Measurements from ENCODE around the gene ZCCHC24.
"Not testable (repeated sequence)": the region's sequence is repeated elsewhere in the genome, so short reads cannot be mapped to it uniquely, and the experiment has no call there.

The ZCCHC24 gene

DNA sequence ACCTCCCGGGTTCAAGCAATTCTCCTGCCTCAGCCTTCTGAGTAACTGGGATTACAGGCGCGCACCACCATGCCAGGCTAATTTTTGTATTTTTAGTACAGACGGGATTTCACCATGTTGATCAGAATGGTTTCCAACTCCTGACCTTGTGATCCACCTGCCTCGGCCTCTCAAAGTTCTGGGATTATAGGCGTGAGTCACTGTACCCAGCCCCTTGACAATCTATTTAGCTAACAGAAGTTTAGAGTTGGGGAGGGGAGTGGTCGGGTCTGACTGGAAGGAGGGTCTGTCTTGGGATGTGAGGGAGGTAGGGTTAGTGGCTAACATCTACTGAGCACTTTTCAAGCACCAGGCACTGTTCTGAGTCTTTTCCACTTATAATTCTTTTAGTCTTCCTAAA is 27.0 kb upstream of the ZCCHC24 start:
- no peak for DNase-seq (ENCODE audit: low spot score)

DNA sequence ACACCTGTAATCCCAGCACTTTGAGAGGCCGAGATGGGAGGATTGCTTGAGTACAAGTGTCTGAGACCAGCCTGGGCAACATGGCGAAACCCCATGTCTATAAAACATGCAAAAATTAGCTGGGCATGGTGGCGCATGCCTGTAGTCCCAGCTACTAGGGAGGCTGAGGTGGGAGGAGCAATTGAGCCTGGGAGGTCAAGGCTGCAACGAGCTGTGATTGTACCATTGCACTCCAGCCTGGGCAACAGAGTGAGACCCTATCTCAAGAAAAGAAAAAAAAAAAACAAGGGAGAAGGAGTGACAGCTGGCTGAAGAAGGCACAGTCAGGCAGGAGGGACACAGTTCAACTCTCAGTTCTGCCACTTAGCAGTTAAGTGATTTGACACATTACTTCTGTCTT is 26.4 kb upstream of the ZCCHC24 start:
- no peak for DNase-seq (ENCODE audit: low spot score)

DNA sequence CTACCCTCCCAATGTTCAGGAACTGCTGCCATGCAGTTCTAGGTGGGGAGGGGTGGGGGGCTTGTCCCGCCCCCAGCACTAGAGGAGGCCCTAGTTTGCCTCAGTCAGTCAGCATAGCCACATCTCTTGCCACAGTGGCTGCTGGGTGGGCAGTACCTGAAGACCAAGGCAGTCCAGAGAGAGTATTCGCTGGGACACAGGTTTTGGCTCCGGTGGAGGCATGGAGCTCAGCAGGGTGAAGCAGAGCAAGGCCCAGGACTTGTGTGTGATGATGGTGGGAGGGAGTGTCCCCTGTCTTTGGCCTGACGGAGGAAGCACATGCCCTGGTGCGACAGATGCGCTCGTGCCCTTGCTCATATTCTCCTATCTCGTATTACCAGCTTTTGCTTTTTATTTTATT is 24.7 kb upstream of the ZCCHC24 start:
- DNase-seq (ENCODE audit: low spot score): no peak

DNA sequence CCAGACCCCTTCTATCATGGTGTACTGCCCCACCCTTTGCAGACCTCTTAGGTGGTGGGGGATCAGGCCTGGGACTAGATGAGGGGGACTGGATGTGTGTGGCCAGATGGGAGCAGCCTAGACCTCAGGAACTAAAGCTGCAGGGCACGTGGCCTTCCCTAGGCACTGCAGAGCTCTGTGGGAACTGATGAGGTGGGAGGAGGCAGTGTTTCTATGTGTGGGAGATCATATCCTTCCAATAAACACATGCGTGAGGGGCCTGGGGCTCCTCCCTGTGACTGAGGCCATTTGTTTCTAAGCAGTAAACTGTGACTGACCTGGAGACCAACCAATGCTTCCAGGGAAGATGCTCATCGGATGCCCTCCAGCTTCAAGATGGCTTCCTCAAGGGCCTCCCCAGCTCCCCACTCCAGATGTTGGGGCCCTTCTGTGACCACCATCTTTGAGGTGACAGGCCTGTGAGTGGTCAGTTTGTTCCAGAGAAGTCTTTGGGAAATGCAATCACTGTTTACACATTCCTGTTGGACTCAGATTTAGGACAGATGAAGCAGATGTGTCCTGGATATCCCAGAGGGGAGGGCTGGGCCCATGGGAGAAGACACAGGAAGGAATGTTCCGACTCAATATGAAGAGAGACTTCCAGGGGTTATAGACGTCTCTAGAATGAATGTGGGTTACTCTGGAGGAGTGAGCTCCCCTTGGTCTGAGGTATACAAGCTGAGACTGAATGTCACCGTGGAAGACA is 23.6 kb upstream of the ZCCHC24 start:
- no peak for DNase-seq (ENCODE audit: low spot score)

DNA sequence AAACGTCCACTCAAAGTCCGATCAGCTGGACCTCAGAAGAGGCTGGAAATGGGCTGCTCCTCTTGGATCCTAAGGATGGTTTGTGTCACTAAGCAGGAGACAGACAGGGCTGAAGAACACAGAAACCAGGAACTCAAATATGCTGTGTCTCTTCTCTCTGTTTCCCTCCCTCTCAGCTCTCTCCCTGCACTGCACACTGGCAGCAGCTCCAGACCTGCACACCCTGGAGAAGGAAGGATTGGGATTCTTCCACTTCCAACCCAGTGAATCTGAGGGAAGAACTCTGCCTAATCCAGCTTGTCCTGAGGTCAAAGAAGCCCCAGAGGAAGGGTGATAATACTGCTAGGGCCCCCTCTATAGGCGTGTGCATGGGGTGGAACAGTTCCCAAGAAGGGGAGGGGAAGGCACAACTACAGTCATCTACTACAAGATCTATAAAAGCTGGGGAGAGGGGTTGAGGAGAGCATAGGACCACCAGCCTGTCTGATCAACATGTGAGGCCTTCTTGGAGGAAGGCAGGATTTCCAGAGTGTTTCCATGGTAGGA is 22.7 kb upstream of the ZCCHC24 start:
- no peak for DNase-seq (ENCODE audit: low spot score)

DNA sequence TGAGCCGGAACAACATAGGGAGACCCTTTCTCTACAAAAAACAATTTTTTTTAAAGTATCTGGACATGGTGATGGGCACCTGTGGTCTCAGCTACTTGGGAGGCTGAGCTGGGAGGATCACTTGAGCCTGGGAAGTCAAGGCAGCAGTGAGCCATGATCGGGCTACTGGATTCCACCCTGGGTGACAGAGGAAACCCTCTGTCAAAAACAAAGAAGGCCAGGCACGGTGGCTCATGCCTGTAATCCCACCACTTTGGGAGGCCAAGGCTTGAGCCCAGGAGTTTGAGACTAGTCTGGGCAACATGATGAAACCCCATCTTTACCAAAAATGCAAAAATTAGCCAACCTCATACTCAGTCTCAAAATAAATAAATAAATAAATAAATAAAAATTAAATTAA is 19.9 kb upstream of the ZCCHC24 start:
- DNase-seq (ENCODE audit: low spot score): no peak

DNA sequence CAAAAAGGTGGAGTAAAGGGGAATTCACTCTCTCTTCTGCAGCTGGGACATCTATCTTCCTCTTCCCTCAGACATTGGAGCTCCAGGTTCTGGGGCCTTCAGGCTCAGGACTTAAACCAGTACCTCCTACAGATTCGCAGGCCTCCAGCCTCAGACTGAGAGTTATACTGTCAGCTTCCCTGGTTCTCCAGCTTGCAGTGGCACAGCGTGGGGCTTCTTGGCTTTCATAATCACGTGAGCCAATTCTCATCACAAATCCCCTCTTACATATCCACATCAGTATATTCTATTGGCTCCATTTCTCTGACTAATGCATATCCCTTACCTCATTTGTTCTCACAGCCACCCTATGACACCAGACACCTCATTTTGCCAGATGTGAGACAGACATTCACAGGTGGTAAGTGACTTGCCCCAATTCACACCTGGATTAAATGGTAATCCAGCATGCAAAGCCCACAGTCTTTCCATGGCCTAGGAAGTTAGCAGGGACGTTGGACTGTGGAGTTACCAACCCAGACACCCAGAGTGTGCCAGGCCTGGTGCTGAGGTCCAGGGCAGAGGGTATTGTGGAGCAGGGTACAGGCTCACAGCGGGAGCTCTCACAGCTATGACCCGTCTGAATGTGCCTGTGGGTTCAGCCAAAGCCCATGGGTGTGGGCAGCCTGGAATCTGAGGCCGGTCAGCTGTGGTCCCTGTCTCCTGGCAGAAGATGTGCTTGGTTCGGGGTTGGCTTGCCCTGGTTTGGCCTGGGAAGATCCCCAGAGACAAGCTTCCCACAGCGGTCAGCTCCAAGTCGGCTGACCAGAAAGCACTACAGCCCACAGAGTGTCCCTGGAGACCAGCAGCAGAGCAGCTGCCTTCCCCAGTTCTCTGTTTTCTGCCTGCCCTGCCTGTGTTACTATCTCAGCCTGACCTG is 18.4 kb upstream of the ZCCHC24 start:
- no peak for DNase-seq (ENCODE audit: low spot score)

DNA sequence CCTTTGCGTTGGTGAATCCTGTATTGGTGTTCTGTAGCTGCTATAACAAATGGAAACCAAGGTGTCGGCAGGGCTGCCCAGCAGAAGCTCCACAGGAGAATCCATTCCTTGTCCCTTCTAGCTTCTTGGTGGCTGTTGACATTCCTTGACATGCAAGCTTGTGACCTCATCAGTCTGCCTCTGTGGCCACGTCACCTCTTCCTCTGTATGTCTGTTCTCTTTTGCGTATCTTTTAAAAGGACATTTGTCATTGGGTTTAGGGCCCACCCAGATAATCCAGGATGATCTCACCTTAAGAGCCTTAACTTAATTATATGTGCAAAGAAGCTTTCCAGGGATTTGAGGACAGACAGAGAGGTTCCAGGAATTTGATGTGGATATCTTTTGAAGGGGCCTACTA is 15.3 kb upstream of the ZCCHC24 start:
- DNase-seq (ENCODE audit: low spot score): no peak

DNA sequence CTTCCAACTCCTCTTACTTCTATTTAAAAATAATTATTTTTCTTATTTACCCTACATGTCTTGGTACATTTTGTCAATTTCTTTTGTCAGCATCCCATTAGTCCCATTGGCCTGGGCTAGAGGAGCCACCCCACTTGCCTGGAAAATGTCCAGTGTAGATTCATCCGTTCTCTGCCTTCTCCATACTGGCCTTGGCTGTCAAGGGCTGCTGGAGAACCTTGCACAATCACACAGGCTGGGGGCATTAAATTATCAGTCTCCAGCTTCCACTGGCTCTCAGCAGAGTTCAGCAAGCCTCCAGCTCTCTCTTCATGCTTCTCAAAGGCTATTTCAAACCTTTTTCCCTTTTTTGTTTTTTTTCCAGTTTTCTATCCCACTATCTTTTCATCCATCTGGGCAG is 13.8 kb upstream of the ZCCHC24 start:
- no peak for DNase-seq (ENCODE audit: low spot score)

DNA sequence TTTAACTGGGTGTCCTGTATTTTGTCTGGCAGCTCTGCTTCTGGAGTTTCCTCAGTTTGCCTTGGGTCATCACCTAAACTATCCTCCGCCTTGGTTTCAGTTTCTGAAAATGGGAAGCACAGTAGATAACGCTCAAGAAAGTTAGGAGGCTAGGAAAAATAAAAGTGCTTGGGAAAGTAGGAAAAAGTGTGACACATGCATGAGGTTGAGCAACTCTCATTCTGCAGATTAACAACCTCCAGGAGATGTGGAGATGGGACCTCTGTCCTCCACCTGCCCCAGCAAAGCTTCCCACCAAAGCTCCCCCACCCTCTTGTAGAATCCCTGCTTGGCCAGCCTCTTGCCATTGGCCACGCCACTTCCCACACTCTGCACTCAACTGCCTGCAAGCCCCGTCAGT is 13.1 kb upstream of the ZCCHC24 start:
- no peak for DNase-seq (ENCODE audit: low spot score)

DNA sequence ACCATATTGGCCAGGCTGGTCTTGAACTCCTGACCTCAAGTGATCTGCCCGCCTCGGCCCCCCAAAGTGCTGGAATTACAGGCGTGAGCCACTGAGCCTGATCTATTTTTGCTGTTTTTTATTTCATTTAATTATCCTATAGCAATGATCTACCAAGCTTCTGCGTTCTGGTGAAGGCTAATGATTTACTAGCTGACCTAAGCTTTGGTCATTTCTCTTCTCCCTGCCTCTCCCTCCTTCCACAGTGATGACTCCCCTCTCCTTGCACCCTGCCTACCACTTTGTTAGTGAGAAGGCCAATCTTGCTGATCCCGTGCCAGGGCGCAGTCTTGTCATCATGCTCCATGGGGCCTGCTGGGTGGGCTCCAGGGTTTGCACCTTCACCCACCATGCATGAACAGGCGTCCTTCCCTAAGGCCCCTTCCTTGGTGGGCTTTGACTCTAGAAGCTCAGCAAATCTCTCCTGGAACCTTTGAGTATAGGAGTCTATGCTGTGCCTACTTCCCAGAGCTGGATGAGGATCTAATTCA is 11.9 kb upstream of the ZCCHC24 start:
- no peak for DNase-seq (ENCODE audit: low spot score)

DNA sequence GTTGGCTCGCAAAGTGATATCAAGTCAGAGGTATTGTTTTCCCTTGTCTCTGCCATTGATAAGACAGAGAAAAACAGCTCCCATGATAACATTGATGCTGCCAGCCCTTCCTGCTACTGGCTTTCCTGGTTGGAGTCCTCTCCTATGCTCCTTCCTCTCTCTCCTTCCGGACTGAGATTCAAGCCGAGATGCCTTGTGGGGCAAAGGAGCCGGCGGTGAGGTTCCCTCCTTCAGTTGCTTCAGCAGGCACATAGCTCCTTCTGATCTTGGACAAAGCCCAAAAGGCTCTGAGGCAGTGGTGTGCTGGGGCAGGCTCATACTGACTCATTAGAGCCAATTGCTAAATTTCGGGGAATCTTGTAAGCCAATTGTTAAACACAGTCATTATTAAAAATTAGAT is 8.8 kb upstream of the ZCCHC24 start:
- DNase-seq (ENCODE audit: low spot score): no peak

DNA sequence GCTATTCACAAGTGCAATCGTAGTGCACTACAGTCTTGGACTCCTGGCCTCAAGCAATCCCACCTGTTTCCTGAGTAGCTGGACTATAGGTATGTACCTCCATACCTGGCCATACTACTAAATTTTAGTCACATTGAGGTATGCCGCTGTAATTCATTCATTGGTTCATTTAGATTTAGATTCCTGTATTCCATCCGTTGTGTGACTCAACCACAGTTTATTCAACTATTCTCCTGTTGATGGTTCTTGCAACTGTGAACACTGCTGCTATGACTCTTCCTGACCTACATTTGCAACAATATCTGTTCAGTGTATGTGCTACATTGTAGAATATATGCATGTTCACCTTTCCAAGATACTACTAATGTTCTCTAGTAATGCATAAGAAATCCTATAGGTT is 8.0 kb upstream of the ZCCHC24 start:
- DNase-seq (ENCODE audit: low spot score): no peak

DNA sequence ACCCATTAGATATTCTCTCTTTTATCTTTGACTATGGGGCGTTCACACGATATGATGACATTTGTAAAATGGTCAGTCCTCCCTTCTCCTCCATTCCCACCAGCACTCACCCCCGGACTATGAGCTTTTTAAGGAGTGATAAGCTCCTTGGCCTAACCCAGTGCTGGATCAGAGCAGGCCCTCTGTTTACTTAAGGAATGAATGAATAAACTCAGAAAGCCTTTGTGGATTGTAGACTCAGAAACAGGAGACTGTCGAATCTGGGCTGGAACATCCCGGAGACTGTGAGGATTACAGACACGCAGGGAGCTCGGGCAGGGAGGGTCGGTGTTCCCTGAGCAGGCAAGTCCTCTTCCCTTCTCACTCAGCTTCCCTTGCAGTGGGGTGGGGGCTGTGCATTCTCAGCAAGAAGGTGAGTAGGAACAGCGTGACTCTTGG is 6.8 kb upstream of the ZCCHC24 start:
- DNase-seq (ENCODE audit: low spot score): no peak

DNA sequence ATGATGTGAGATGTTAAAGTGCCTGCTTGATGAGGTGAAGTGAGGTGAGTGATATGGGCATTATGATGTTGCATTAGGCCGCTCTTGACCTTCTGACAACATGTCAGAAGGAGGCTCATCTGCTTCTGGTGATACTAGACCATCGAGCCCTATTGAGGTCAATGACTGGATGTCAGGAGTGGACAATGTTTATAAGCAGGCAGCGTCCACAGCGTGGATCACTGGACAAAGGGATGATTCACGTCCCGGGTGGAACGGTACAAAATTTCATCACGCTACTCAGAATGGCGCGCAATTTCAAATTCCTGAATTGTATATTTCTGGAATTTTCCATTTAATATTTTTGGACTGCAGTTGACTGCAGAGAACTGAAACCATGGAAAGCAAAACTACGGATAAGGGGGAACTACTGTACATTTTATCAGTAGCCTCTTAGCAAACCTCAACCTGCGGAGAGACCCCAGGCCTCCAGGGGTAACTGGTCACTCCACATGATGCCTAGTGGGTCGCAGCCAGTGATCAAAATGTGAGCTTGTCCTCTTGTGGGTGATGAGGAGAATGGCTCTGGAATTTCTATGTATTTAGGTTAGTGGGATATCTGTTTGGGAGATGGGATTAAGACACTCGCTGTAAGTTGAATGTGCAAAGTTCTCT is 5.7 kb upstream of the ZCCHC24 start:
- no peak for DNase-seq (ENCODE audit: low spot score)

DNA sequence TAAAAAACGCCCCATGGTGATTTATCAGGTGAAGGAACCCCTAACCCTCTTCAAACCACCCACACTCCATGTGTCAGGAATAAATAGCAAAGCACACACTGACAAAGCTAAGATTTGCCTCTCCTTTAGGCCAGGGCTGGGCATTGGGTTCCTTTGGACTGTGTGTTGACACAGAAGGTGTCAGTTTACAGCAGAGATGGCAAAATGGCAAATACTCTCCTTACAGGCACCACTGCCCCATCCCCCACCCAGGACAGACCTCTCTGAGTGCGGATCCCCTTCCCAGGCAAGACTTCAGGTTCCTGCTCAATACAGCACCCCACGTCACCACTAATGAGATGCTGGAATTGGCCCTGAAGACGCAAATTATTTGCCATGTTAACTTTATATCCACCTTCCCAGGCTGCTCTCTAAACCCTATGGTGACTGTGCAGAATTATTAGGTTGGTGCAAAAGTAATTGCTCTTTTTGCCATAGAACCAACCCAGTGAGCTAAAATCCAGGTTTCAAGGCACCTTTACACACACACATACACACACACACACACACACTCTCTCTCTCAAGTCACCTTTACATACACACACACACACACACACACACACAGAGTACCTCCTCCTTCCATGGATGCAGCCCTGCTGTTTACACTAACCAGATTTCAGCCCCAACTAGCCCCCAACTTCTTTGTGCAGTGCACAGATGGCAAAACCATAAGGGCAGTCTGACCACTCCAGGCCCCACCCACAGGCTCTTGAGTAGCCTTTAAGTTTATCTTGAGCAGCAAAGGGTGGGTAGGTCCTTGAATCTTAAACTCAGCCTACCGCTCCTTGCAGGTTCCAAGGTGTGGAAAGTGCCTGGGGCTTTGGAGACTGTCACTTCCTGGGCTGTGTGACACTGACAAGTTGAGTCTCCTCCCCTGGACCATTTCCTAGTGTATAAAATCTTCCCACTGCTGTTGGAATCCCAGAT is 4.0 kb upstream of the ZCCHC24 start:
- DNase-seq (ENCODE audit: low spot score): no peak

DNA sequence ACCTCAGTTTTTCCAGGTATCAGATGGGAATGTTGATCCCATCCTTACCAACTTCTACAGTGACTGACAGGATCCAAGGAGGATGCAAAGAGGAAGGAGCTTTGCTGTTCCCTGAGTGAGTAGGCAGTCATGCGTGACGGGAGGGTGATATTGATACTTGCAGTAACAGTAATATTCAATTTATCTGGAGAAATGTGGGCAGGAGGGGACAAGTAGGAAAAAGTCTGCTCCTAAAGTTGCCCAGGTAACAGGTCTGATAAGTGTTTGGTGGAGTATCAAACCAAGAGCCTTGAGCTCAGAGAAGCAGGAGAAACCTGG is 3.3 kb upstream of the ZCCHC24 start:
- DNase-seq (ENCODE audit: low spot score): no peak

DNA sequence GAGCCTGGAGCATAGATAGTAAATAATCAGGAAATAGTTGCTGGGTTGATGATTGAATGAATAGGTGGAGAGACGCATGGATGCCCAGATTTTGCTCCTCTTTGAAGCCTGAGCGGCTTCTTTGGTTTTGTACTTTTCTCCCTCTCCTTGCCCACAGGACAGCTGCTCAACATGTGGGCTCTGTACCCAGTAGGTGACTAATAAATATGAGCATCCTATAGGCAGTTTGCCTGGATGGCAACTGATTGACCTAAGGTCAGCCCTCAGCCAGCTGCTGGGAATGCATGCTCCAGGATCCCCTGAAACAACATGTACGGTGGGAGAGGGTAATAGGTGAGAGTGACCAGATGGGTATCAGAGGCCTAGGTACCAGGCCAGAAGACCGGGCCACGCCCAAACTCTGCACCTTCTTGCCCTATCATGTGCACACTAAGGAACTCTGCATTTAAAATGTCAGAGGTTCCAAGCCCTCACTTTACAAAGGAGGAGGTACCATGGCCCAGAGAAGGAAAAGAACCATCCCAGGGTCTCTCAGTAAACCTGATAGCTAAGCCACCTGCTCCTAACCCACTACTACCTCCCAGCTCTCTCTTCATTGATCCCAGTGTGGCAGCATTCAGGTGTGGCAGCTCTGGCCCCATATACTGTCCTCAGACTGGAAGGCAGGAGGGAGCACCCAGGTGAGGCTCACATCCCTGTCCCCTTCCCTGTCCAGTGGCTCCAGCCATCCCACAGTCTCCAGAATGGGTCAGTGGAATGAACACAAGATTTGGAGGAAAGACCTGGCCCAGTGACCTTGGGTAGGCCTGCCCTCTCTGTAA is 2.7 kb upstream of the ZCCHC24 start:
- no peak for DNase-seq (ENCODE audit: low spot score)

DNA sequence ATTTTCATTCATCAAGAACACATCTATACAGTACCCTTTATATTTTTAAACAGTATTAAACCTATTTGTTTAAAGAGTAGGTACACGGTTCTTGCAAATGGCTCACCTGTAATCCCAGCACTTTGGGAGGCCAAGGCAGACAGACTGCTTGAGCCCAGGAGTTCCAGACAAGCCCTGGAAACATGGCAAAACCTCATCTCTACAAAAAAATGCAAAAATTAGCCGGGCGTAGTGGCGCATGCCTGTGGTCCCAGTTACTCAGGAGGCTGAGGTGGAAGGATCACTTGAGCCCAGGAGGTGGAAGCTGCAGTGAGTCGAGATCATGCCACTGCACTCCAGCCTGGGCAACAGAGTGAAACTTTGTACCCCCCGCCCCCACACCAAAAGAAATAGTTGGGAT is 1.8 kb upstream of the ZCCHC24 start:
- not testable (repeated sequence) for DNase-seq (ENCODE audit: low spot score)

DNA sequence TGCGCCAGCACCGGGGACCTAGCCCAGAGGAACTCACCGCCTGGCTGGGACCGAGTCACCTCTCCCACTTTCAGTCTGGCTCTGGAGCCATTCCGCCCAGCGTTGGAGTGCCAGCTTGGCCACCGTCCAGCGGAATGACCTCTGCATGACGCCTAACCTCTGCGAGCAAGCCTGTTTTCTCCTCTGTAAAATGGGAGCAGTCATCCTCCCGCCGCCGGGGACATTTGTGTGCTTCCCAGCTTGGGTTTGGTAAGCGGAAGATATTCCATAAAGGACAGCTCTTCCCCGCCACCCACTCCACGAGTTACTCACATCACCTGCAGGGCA is 1.3 kb upstream of the ZCCHC24 start:
- DNase-seq (ENCODE audit: low spot score): no peak
